Measurements from ENCODE around the gene MLLT6. TPM values are rescaled to one million over a fixed set of nuclear protein-coding genes. Genes with fewer than 3 reads are reported as not detected.

Gene MLLT6
- total and polyA plus RNA-seq, 2 of the 13 experiments (the other 11 are each of a cell fraction or from before 2014, with no cell fraction given) = 50.7 to 69.5 TPM

GRCh38 chr17:38703742-38704605 is 1.1 kb upstream of the MLLT6 start (continued):
- TF ChIP-seq HES4 (CRISPR knock-in tag; IDR thresholded peaks at IDR 0.05; ENCODE audit: borderline replicate concordance) (no peak), ZNF720 (CRISPR knock-in tag; IDR thresholded peaks at IDR 0.05) (no peak), CBX2 (IDR thresholded peaks at IDR 0.05; ENCODE audit: low read depth, low read length) (no peak), CBX2 (CRISPR knock-in tag; IDR thresholded peaks at IDR 0.05; ENCODE audit: low read depth) (no peak; the same call in 1 of the 2 replicates), ETS1 (CRISPR knock-in tag; IDR thresholded peaks at IDR 0.05) (no peak), PRPF4 (IDR thresholded peaks at IDR 0.05; ENCODE audit: low read depth, low read length, poor library complexity, severe bottlenecking) (peak; percentile 61), GPN1 (CRISPR knock-in tag; IDR thresholded peaks at IDR 0.05; ENCODE audit: borderline replicate concordance) (no peak), ZNF703 (CRISPR knock-in tag; IDR thresholded peaks at IDR 0.05; ENCODE audit: borderline replicate concordance) (peak; percentile 92; the same call in 1 of the 2 replicates), SNAI1 (CRISPR knock-in tag; IDR thresholded peaks at IDR 0.05; ENCODE audit: borderline replicate concordance) (peak; percentile 99), NRL (CRISPR knock-in tag; IDR thresholded peaks at IDR 0.05; ENCODE audit: borderline replicate concordance) (peak; percentile 98), AFF4 (CRISPR knock-in tag; IDR thresholded peaks at IDR 0.05) (no peak; the same call in none of the 2 replicates), ZNF33B (CRISPR knock-in tag; IDR thresholded peaks at IDR 0.05) (no peak), HOXA9 (CRISPR knock-in tag; IDR thresholded peaks at IDR 0.05; ENCODE audit: borderline replicate concordance) (peak; percentile 85; the same call in 1 of the 2 replicates), ADNP (CRISPR knock-in tag; IDR thresholded peaks at IDR 0.05) (peak; percentile 66; the same call in 1 of the 2 replicates), ZFP1 (CRISPR knock-in tag; IDR thresholded peaks at IDR 0.05) (peak; percentile 96; the same call in 1 of the 2 replicates), IRF2 (CRISPR knock-in tag; IDR thresholded peaks at IDR 0.05) (peak; percentile 97), ZNF414 (CRISPR knock-in tag; IDR thresholded peaks at IDR 0.05) (peak; percentile 93), RFXAP (CRISPR knock-in tag; IDR thresholded peaks at IDR 0.05; ENCODE audit: borderline replicate concordance) (peak; percentile 62; the same call in 1 of the 2 replicates)
- TF ChIP-seq, protein P1, sequence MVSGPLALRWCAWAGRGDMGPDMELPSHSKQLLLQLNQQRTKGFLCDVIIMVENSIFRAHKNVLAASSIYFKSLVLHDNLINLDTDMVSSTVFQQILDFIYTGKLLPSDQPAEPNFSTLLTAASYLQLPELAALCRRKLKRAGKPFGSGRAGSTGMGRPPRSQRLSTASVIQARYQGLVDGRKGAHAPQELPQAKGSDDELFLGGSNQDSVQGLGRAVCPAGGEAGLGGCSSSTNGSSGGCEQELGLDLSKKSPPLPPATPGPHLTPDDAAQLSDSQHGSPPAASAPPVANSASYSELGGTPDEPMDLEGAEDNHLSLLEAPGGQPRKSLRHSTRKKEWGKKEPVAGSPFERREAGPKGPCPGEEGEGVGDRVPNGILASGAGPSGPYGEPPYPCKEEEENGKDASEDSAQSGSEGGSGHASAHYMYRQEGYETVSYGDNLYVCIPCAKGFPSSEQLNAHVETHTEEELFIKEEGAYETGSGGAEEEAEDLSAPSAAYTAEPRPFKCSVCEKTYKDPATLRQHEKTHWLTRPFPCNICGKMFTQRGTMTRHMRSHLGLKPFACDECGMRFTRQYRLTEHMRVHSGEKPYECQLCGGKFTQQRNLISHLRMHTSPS (CRISPR knock-in tag; IDR thresholded peaks at IDR 0.05; ENCODE audit: low read depth) = peak; percentile 90
- TF ChIP-seq, protein P2, sequence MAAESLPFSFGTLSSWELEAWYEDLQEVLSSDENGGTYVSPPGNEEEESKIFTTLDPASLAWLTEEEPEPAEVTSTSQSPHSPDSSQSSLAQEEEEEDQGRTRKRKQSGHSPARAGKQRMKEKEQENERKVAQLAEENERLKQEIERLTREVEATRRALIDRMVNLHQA (CRISPR knock-in tag; IDR thresholded peaks at IDR 0.05) = peak; percentile 82; the same call in 1 of the 2 replicates

Data from HepG2 (cell line).